Neural cell (in vitro differentiated cells): ENCODE results near the gene LST1.
A peak's percentile ranks its signal among the peaks of the same experiment; 100 is the strongest.

Experiments used
- CTCF ChIP-seq: fragments of 450-650 bp; IDR thresholded peaks from 2 replicates; pipeline ENCODE4 v1.5.1; 2014; ENCODE audit warnings: antibody characterized with exemption, mild to moderate bottlenecking, moderate library complexity; ENCODE audit not compliant: poor library complexity, severe bottlenecking
- EP300 ChIP-seq: fragments of 450-650 bp; conservative IDR thresholded peaks from 2 replicates; pipeline ENCODE4 v1.6.1; 2014; ENCODE audit warnings: antibody characterized with exemption, mild to moderate bottlenecking, moderate library complexity; ENCODE audit not compliant: poor library complexity, severe bottlenecking
- EZH2 ChIP-seq: fragments of 200-600, 300-800 bp; shearing (Covaris generic), sonication (generic); IDR thresholded peaks from 2 replicates; pipeline ENCODE4 v1.6.1; 2014; ENCODE audit warnings: antibody characterized with exemption, low read length, borderline replicate concordance, mild to moderate bottlenecking; ENCODE audit not compliant: insufficient read depth, poor library complexity, severe bottlenecking
- SMC3 ChIP-seq: fragments of 450-650 bp; conservative IDR thresholded peaks from 2 replicates; pipeline ENCODE4 v1.6.1; 2014; ENCODE audit warnings: antibody characterized with exemption, mild to moderate bottlenecking, moderate library complexity; ENCODE audit not compliant: poor library complexity

GRCh38 chr6:31597006-31597405 lies 10.9 kb downstream of the LST1 start:
- TF ChIP-seq CTCF (peak; percentile 35), EP300 (no peak), EZH2 (no peak), SMC3 (no peak)
